K562 (cell line): ENCODE results near the gene UNC93B1. TPM values are rescaled to one million over a fixed set of nuclear protein-coding genes. Genes with fewer than 3 reads are reported as not detected.

Source experiments
- BRD9 ChIP-seq: fragments of 450-650 bp; IDR thresholded peaks from 2 replicates; pipeline ENCODE4 v1.6.1; 2018; ENCODE audit warnings: low read depth; ENCODE audit not compliant: partially characterized antibody
- CHD1 ChIP-seq: fragments of 200-600 bp; sonication (generic); IDR thresholded peaks from one replicate; pipeline ENCODE4 v1.6.1; 2012; ENCODE audit warnings: mild to moderate bottlenecking, moderate library complexity, low read length, inconsistent platforms
- CREM ChIP-seq: IDR thresholded peaks from 2 replicates; pipeline ENCODE4 v1.6.1; 2014; ENCODE audit warnings: antibody characterized with exemption, low read depth
- CTCFL ChIP-seq: IDR thresholded peaks from 2 replicates; pipeline ENCODE4 v1.6.1; 2011; ENCODE audit warnings: borderline replicate concordance, low read depth, mild to moderate bottlenecking, moderate library complexity, low read length; ENCODE audit not compliant: insufficient read depth, poor library complexity, severe bottlenecking
- E2F4 ChIP-seq: sonication (generic); formaldehyde crosslinking; IDR thresholded peaks from 2 replicates; pipeline ENCODE4 v1.8.0; 2022; ENCODE audit warnings: mild to moderate bottlenecking, low read depth, missing genetic modification reagents
- E2F8 ChIP-seq: fragments of 450-650 bp; IDR thresholded peaks from 2 replicates; pipeline ENCODE4 v1.7.1; 2018; ENCODE audit warnings: mild to moderate bottlenecking, low read depth; ENCODE audit not compliant: partially characterized antibody
- HDAC2 ChIP-seq: fragments of 450-650 bp; IDR thresholded peaks from 2 replicates; pipeline ENCODE4 v1.6.1; 2016; ENCODE audit warnings: mild to moderate bottlenecking
- KAT8 ChIP-seq: fragments of 450-650 bp; IDR thresholded peaks from 2 replicates; pipeline ENCODE4 v1.6.1; 2016; ENCODE audit warnings: low read depth, mild to moderate bottlenecking
- MXI1 ChIP-seq: IDR thresholded peaks from 2 replicates; pipeline ENCODE4 v1.6.1; 2011; ENCODE audit warnings: low read depth, mild to moderate bottlenecking, improper control_type of control experiment, low read length
- MYBL2 ChIP-seq, 2 experiments: fragments of 450-650 bp in 1 of 2; sonication (generic) in 1 of 2; formaldehyde crosslinking in 1 of 2; IDR thresholded peaks; 2 replicates each; pipeline versions ENCODE4 v1.6.1 to v1.8.1; 2017 to 2022; ENCODE audit warnings: borderline replicate concordance in 1 of 2, inconsistent platforms in 1 of 2, low read depth in 1 of 2, mild to moderate bottlenecking in 1 of 2, missing genetic modification reagents in 1 of 2, moderate library complexity in 1 of 2
- NFE2L1 ChIP-seq: fragments of 450-650 bp; IDR thresholded peaks from 2 replicates; pipeline ENCODE4 v1.6.1; 2016; ENCODE audit warnings: missing genetic modification characterization, low read depth, mild to moderate bottlenecking, missing compliant biosample characterization, moderate library complexity, borderline replicate concordance
- PHF21A ChIP-seq: fragments of 450-650 bp; IDR thresholded peaks from 2 replicates; pipeline ENCODE4 v1.6.1; 2017; ENCODE audit warnings: low read depth, borderline replicate concordance
- PPARD ChIP-seq: fragments of 250-450 bp; sonication (Bioruptor Pico); IDR thresholded peaks from 2 replicates; pipeline ENCODE4 v1.8.0; 2022; ENCODE audit warnings: inconsistent platforms, mild to moderate bottlenecking, moderate library complexity
- PTTG1 ChIP-seq: fragments of 450-650 bp; IDR thresholded peaks from 2 replicates; pipeline ENCODE4 v1.6.1; 2016; ENCODE audit warnings: low read depth, mild to moderate bottlenecking, missing genetic modification characterization, missing compliant biosample characterization
- RFX5 ChIP-seq: IDR thresholded peaks from 2 replicates; pipeline ENCODE4 v1.6.1; 2011; ENCODE audit warnings: low read depth, mild to moderate bottlenecking, improper control_type of control experiment, low read length
- RHOXF2B ChIP-seq: fragments of 250-450 bp; sonication (Bioruptor Pico); conservative IDR thresholded peaks from 2 replicates; pipeline ENCODE4 v1.5.1; 2021
- SRSF7 ChIP-seq: fragments of 200-400 bp; formaldehyde crosslinking; optimal IDR thresholded peaks from 2 replicates; pipeline ENCODE3; 2017; ENCODE audit warnings: mild to moderate bottlenecking, low read depth, low read length
- STAT5A ChIP-seq: IDR thresholded peaks from 2 replicates; pipeline ENCODE4 v1.6.1; 2012; ENCODE audit warnings: low read length, inconsistent platforms, borderline replicate concordance
- TAL1 ChIP-seq: fragments of 450-650 bp; IDR thresholded peaks from 2 replicates; pipeline ENCODE4 v1.6.1; 2016; ENCODE audit warnings: mild to moderate bottlenecking
- TEAD2 ChIP-seq: fragments of 450-650 bp; IDR thresholded peaks from 2 replicates; pipeline ENCODE4 v1.6.1; 2016; ENCODE audit warnings: missing genetic modification characterization, control low read depth, missing compliant biosample characterization
- ZNF165 ChIP-seq: fragments of 250-450 bp; sonication (Bioruptor Pico); IDR thresholded peaks from 2 replicates; pipeline ENCODE4 v1.4.0; 2020; ENCODE audit warnings: borderline replicate concordance
- ZNF311 ChIP-seq: fragments of 250-450 bp; sonication (Bioruptor Pico); IDR thresholded peaks from 2 replicates; pipeline ENCODE4 v1.4.0; 2020; ENCODE audit warnings: mild to moderate bottlenecking, moderate library complexity
- ZNF444 ChIP-seq: fragments of 250-450 bp; sonication (Bioruptor Pico); IDR thresholded peaks from 2 replicates; pipeline ENCODE4 v1.4.0; 2020; ENCODE audit warnings: mild to moderate bottlenecking, moderate library complexity
- polyA plus RNA-seq, 8 experiments: library from polyadenylated mRNA; depleted of rRNA in 4 of 8; stranded (reverse) in 5 of 8; unstranded in 3 of 8; fragments of >200 nt; fragmentation: Nextera tagmentation in 2 of 8; fragmentation: Illumina TruSeq in 1 of 8; extraction: Ambion mirVana in 2 of 8; extraction: Trizol in 1 of 8; gene quantifications; 2 replicates each; pipeline versions ENCODE4 v1.2.1 to v1.2.3, GENCODE V29; 2011 to 2014; ENCODE audit warnings: inconsistent platforms in 1 of 8, missing spikeins in 1 of 8
- total RNA-seq, 7 experiments: library from RNA; depleted of rRNA in 6 of 7; stranded (reverse); fragments of >200 nt in 6 of 7; fragmentation: Illumina TruSeq in 2 of 7; extraction: Trizol in 2 of 7; gene quantifications; 2 replicates each; pipeline versions ENCODE4 v1.2.1 to v1.2.3, GENCODE V29; 2011 to 2021; ENCODE audit warnings: low replicate concordance in 1 of 7

Gene UNC93B1
- total and polyA plus RNA-seq, 9 of the 15 experiments (the other 6 are each of a cell fraction or from before 2014, with no cell fraction given) = 0.10 to 13.6 (median 6.5) TPM

- TF ChIP-seq STAT5A = no peak
- no peak for TF ChIP-seq SRSF7
- no peak for TF ChIP-seq HDAC2
- TF ChIP-seq CREM = no peak
- no peak for TF ChIP-seq CTCFL
- no peak for TF ChIP-seq CHD1
- TF ChIP-seq TAL1 = no peak
- TF ChIP-seq ZNF444 = no peak
- peak; percentile 87 for TF ChIP-seq PTTG1 (tag)
- TF ChIP-seq KAT8 = no peak
- no peak for TF ChIP-seq TEAD2 (tag)
- no peak for TF ChIP-seq E2F8
- no peak for TF ChIP-seq NFE2L1
- no peak for TF ChIP-seq ZNF165 (CRISPR knock-in tag)
- TF ChIP-seq PHF21A = no peak
- TF ChIP-seq PPARD (CRISPR knock-in tag) = no peak
- TF ChIP-seq BRD9 = no peak
- TF ChIP-seq ZNF311 = peak; percentile 85
- TF ChIP-seq RHOXF2B = no peak
- no peak for TF ChIP-seq MXI1
- no peak for TF ChIP-seq MYBL2 (IDR thresholded peaks at IDR 0.05; ENCODE audit: low read depth)
- TF ChIP-seq MYBL2 (CRISPR knock-in tag; IDR thresholded peaks at IDR 0.05; ENCODE audit: borderline replicate concordance) = no peak
- no peak for TF ChIP-seq E2F4 (CRISPR knock-in tag)
- no peak for TF ChIP-seq RFX5
These were observed 7.4 kb upstream of the UNC93B1 start (continued) for GRCh38 chr11:68011051-68011943.
